GM23338 (cell line): ENCODE data around the gene NFIA. TPM values are rescaled to one million over a fixed set of nuclear protein-coding genes. Genes with fewer than 3 reads are reported as not detected.
"Not testable (repeated sequence)": the region's sequence is repeated elsewhere in the genome, so short reads cannot be mapped to it uniquely, and the experiment has no call there.

Experiments used
- ATAC-seq: fragments of 200-7000 bp; cut with Tn5 transposase; 3 replicates; pipeline ENCODE4 v1.9.1; 2020
- DNase-seq: peaks from one replicate; pipeline ENCODE4 v3.0.0-alpha.2; 2015; ENCODE audit warnings: low spot score
- H2AFZ ChIP-seq: fragments of 200-600 bp; sonication (generic); 2 replicates; pipeline ENCODE4 v1.8.0; 2016; ENCODE audit warnings: antibody characterized with exemption, mild to moderate bottlenecking, moderate library complexity
- H3F3A ChIP-seq: fragments of 200-600 bp; sonication (generic); replicated peaks from 2 replicates; pipeline ENCODE4 v1.8.0; 2017; ENCODE audit warnings: antibody characterized with exemption, mixed run types, low read depth
- H3K27ac ChIP-seq: fragments of 200-600 bp; sonication (generic); 2 replicates; pipeline ENCODE4 v1.6.1; 2016; ENCODE audit warnings: low read depth
- H3K27me3 ChIP-seq: fragments of 200-600 bp; sonication (generic); 2 replicates; pipeline ENCODE4 v1.8.0; 2016; ENCODE audit warnings: mild to moderate bottlenecking, mixed run types, moderate library complexity; ENCODE audit not compliant: insufficient read depth
- H3K36me3 ChIP-seq: fragments of 200-600 bp; sonication (generic); 2 replicates; pipeline ENCODE4 v1.8.0; 2016; ENCODE audit warnings: mild to moderate bottlenecking; ENCODE audit not compliant: insufficient read depth
- H3K4me1 ChIP-seq: fragments of 200-600 bp; sonication (generic); 2 replicates; pipeline ENCODE4 v1.8.0; 2016; ENCODE audit warnings: mild to moderate bottlenecking, moderate library complexity; ENCODE audit not compliant: insufficient read depth
- H3K4me2 ChIP-seq: fragments of 200-600 bp; sonication (generic); 2 replicates; pipeline ENCODE4 v1.7.1; 2017; ENCODE audit warnings: mixed run types
- H3K4me3 ChIP-seq: fragments of 200-600 bp; sonication (generic); 2 replicates; pipeline ENCODE4 v1.6.1; 2016; ENCODE audit warnings: mixed run types
- H3K79me2 ChIP-seq: fragments of 200-600 bp; sonication (generic); replicated peaks from 2 replicates; pipeline ENCODE4 v1.8.0; 2017; ENCODE audit warnings: mild to moderate bottlenecking; ENCODE audit not compliant: insufficient read depth
- H3K9me2 ChIP-seq: fragments of 200-600 bp; sonication (generic); 2 replicates; pipeline ENCODE4 v1.8.0; 2017; ENCODE audit not compliant: insufficient read depth
- H4K20me1 ChIP-seq: fragments of 200-600 bp; sonication (generic); replicated peaks from 2 replicates; pipeline ENCODE4 v1.8.0; 2017; ENCODE audit warnings: mild to moderate bottlenecking; ENCODE audit not compliant: insufficient read depth
- H3K27ac Mint-ChIP-seq: 2 replicates; pipeline ENCODE4 v1.8.0; 2020; ENCODE audit warnings: inconsistent platforms, mild to moderate bottlenecking, moderate library complexity, mixed read lengths
- H3K27me3 Mint-ChIP-seq: 3 replicates; pipeline ENCODE4 v1.8.0; 2022; ENCODE audit warnings: low read depth, mild to moderate bottlenecking, moderate library complexity, mixed read lengths, inconsistent platforms; ENCODE audit not compliant: insufficient read depth, poor library complexity
- H3K36me3 Mint-ChIP-seq: 3 replicates; pipeline ENCODE4 v1.8.0; 2021; ENCODE audit warnings: low read depth, mild to moderate bottlenecking, inconsistent platforms, moderate library complexity, mixed read lengths
- H3K4me1 Mint-ChIP-seq: 3 replicates; pipeline ENCODE4 v1.8.0; 2020; ENCODE audit warnings: mild to moderate bottlenecking, inconsistent platforms, mixed read lengths
- H3K4me3 Mint-ChIP-seq: 3 replicates; pipeline ENCODE4 v1.8.0; 2021; ENCODE audit warnings: moderate library complexity, mild to moderate bottlenecking, inconsistent platforms, mixed read lengths
- H3K9me3 Mint-ChIP-seq: 3 replicates; pipeline ENCODE4 v1.8.0; 2020; ENCODE audit warnings: moderate library complexity, mild to moderate bottlenecking, inconsistent platforms, mixed read lengths
- CREB1 ChIP-seq: fragments of 250-450 bp; sonication (Bioruptor Pico); IDR thresholded peaks from 2 replicates; pipeline ENCODE4 v1.5.0; 2020; ENCODE audit warnings: low read depth, mild to moderate bottlenecking, moderate library complexity
- EZH2 ChIP-seq: fragments of 200-600 bp; sonication (generic); IDR thresholded peaks from one replicate; pipeline ENCODE4 v1.8.0; 2017; ENCODE audit warnings: antibody characterized with exemption, mild to moderate bottlenecking, low read depth; ENCODE audit not compliant: unreplicated experiment
- EZH2phosphoT487 ChIP-seq: fragments of 200-600 bp; sonication (generic); IDR thresholded peaks from one replicate; pipeline ENCODE4 v1.8.1; 2018; ENCODE audit warnings: antibody characterized with exemption; ENCODE audit not compliant: unreplicated experiment
- JUNB ChIP-seq: IDR thresholded peaks from one replicate; pipeline ENCODE4 v1.6.1; 2016; ENCODE audit warnings: antibody characterized with exemption; ENCODE audit not compliant: unreplicated experiment
- NANOG ChIP-seq: IDR thresholded peaks from 2 replicates; pipeline ENCODE4 v1.6.1; 2016; ENCODE audit warnings: antibody characterized with exemption, borderline replicate concordance
- STAT1 ChIP-seq: IDR thresholded peaks from one replicate; pipeline ENCODE4 v1.6.1; 2016; ENCODE audit warnings: antibody characterized with exemption; ENCODE audit not compliant: unreplicated experiment
- ZNF114 ChIP-seq: fragments of 250-450 bp; sonication (Bioruptor Pico); IDR thresholded peaks from 2 replicates; pipeline ENCODE4 v1.5.0; 2020; ENCODE audit warnings: mild to moderate bottlenecking, moderate library complexity
- ZNF462 ChIP-seq: fragments of 250-450 bp; sonication (Bioruptor Pico); IDR thresholded peaks from 2 replicates; pipeline ENCODE4 v1.5.0; 2020; ENCODE audit warnings: mild to moderate bottlenecking, moderate library complexity
- polyA plus RNA-seq: library from polyadenylated mRNA; unstranded; fragments of >200 nt; fragmentation: Nextera tagmentation; extraction: Ambion mirVana; gene quantifications from 2 replicates; pipeline ENCODE4 v1.2.1, GENCODE V29; 2016
- total RNA-seq: library from RNA; depleted of rRNA; stranded (reverse); fragments of >200 nt; shearing (Covaris generic); gene quantifications from 2 replicates; pipeline ENCODE4 v1.2.3, GENCODE V29; 2014
- TF ChIP-seq, protein P1 (sequence below): IDR thresholded peaks from 2 replicates; pipeline ENCODE4 v1.6.1; 2016; ENCODE audit warnings: antibody characterized with exemption
- TF ChIP-seq, protein P2 (sequence below): IDR thresholded peaks from one replicate; pipeline ENCODE4 v1.6.1; 2018; ENCODE audit warnings: antibody characterized with exemption; ENCODE audit not compliant: unreplicated experiment

NFIA gene
- total and polyA plus RNA-seq, 2 experiments from 2014 or later, result 0.97 to 2.3 TPM

- Histone ChIP-seq H3F3A (no peaks in the 10 kb centered on the region), H3K9me2 (no peaks in the 10 kb centered on the region), H3K4me2 (no peak overlapping the region), H3K4me3 (no peak overlapping the region), H3K36me3 (no peaks in the 10 kb centered on the region), H2AFZ (no peak overlapping the region), H4K20me1 (no peaks in the 10 kb centered on the region), H3K79me2 (no peaks in the 10 kb centered on the region), H3K27me3 (no peaks in the 10 kb centered on the region), H3K4me1 (peaks cover 4% of the 10 kb centered on the region; the same call in 1 of the 2 replicates), H3K27ac (no peak overlapping the region)
- Mint-ChIP-seq H3K9me3 (no peaks in the 10 kb centered on the region), H3K27me3 (no peaks in the 10 kb centered on the region), H3K4me3 (no peak overlapping the region), H3K4me1 (peaks cover 27% of the 10 kb centered on the region), H3K27ac (no peak overlapping the region), H3K36me3 (no peaks in the 10 kb centered on the region)
- DNase-seq, result no peak
- no peak for TF ChIP-seq ZNF114 (CRISPR knock-in tag)
- TF ChIP-seq EZH2, result no peak
- TF ChIP-seq JUNB, result no peak
- no peak for TF ChIP-seq STAT1
- no peak for TF ChIP-seq NANOG
- no peak for TF ChIP-seq EZH2phosphoT487
- TF ChIP-seq CREB1 (CRISPR knock-in tag), result no peak
- TF ChIP-seq, protein P1, sequence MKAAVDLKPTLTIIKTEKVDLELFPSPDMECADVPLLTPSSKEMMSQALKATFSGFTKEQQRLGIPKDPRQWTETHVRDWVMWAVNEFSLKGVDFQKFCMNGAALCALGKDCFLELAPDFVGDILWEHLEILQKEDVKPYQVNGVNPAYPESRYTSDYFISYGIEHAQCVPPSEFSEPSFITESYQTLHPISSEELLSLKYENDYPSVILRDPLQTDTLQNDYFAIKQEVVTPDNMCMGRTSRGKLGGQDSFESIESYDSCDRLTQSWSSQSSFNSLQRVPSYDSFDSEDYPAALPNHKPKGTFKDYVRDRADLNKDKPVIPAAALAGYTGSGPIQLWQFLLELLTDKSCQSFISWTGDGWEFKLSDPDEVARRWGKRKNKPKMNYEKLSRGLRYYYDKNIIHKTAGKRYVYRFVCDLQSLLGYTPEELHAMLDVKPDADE, result no peak
- TF ChIP-seq, protein P2, sequence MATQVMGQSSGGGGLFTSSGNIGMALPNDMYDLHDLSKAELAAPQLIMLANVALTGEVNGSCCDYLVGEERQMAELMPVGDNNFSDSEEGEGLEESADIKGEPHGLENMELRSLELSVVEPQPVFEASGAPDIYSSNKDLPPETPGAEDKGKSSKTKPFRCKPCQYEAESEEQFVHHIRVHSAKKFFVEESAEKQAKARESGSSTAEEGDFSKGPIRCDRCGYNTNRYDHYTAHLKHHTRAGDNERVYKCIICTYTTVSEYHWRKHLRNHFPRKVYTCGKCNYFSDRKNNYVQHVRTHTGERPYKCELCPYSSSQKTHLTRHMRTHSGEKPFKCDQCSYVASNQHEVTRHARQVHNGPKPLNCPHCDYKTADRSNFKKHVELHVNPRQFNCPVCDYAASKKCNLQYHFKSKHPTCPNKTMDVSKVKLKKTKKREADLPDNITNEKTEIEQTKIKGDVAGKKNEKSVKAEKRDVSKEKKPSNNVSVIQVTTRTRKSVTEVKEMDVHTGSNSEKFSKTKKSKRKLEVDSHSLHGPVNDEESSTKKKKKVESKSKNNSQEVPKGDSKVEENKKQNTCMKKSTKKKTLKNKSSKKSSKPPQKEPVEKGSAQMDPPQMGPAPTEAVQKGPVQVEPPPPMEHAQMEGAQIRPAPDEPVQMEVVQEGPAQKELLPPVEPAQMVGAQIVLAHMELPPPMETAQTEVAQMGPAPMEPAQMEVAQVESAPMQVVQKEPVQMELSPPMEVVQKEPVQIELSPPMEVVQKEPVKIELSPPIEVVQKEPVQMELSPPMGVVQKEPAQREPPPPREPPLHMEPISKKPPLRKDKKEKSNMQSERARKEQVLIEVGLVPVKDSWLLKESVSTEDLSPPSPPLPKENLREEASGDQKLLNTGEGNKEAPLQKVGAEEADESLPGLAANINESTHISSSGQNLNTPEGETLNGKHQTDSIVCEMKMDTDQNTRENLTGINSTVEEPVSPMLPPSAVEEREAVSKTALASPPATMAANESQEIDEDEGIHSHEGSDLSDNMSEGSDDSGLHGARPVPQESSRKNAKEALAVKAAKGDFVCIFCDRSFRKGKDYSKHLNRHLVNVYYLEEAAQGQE, result no peak
- TF ChIP-seq ZNF462 (CRISPR knock-in tag), result no peak
- ATAC-seq, result no peak
Measured at GRCh38 chr1:61125895-61126294, 43.5 kb downstream of the NFIA start.

GRCh38 chr1:61126843-61127242, 44.5 kb downstream of the NFIA start:
- not testable (repeated sequence) for H3K4me1 ChIP-seq, H4K20me1 ChIP-seq, H3K9me2 ChIP-seq, H3K36me3 ChIP-seq, H3K27me3 Mint-ChIP-seq, DNase-seq, H3K79me2 ChIP-seq, H2AFZ ChIP-seq, H3K27ac ChIP-seq, H3K4me3 ChIP-seq, H3K4me2 ChIP-seq, H3K36me3 Mint-ChIP-seq, H3K27me3 ChIP-seq, H3K27ac Mint-ChIP-seq, H3F3A ChIP-seq, H3K4me3 Mint-ChIP-seq, ATAC-seq, H3K9me3 Mint-ChIP-seq
- peaks cover 18% of the 10 kb centered on the region for H3K4me1 Mint-ChIP-seq
